ENCODE results near the gene GALNT17. TPM values are rescaled to one million over a fixed set of nuclear protein-coding genes. Genes with fewer than 3 reads are reported as not detected.

Gene GALNT17
- total RNA-seq, result not detected in 2 replicates

DNA sequence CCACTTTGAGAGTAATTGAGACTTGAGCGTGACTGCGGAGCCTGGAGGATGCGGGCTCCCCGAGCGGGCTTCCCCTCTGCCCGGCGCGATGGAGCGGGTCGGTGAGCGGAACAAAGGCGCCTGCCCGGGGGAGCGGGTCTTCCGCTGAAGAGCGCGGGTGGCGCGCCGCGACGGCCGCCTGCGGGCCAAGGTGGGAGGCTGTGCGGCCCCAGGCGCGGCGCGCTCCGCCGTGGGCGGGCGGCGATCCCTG lies at the start of gene GALNT17:
GALNT17 (plus strand) TSS at position 18 of the 250 bp plus-strand sequence.

Data from mammary microvascular endothelial cell (primary cell).